ENCODE measurements around the gene ABCF3.

ABCF3 gene

GRCh38 chr3:184228376-184229137 is 42.6 kb downstream of the ABCF3 start:
- no peak for TF ChIP-seq ZNF274 (IDR thresholded peaks at IDR 0.05; ENCODE audit: low read depth, low read length)
- H3K4me3 ChIP-seq (ENCODE audit: low read length): no peak overlapping the region

GRCh38 chr3:184229394-184230080 is 43.5 kb downstream of the ABCF3 start, which contains the start of gene VWA5B2:
Gene VWA5B2, plus strand, starts transcription at chr3:184229585. Its CDS starts 944 bp downstream, at chr3:184230529.
- TF ChIP-seq ZNF274 (IDR thresholded peaks at IDR 0.05; ENCODE audit: low read depth, low read length): no peak
- H3K4me3 ChIP-seq (ENCODE audit: low read length): peak within 1 kb of the TSS; percentile 41; the same call in 1 of the 2 replicates

- TF ChIP-seq ZNF274 (IDR thresholded peaks at IDR 0.05; ENCODE audit: low read depth, low read length): no peak
- H3K4me3 ChIP-seq (ENCODE audit: low read length): peak overlapping the region; percentile 41; the same call in 1 of the 2 replicates
Measured at GRCh38 chr3:184230081-184230602, 44.1 kb downstream of the ABCF3 start.

- peak overlapping the region; percentile 10; the same call in 1 of the 2 replicates for H3K4me3 ChIP-seq (ENCODE audit: low read length)
- TF ChIP-seq ZNF274 (IDR thresholded peaks at IDR 0.05; ENCODE audit: low read depth, low read length): no peak
Measured at GRCh38 chr3:184230603-184231528, 44.9 kb downstream of the ABCF3 start.

- no peak overlapping the region for H3K4me3 ChIP-seq (ENCODE audit: low read length)
- TF ChIP-seq ZNF274 (IDR thresholded peaks at IDR 0.05; ENCODE audit: low read depth, low read length): no peak
Measured at GRCh38 chr3:184231671-184232070, 45.7 kb downstream of the ABCF3 start.

- H3K4me3 ChIP-seq (ENCODE audit: low read length): no peak overlapping the region
- no peak for TF ChIP-seq ZNF274 (IDR thresholded peaks at IDR 0.05; ENCODE audit: low read depth, low read length)
Measured at GRCh38 chr3:184233127-184233843, 47.3 kb downstream of the ABCF3 start.

GRCh38 chr3:184234224-184234623 is 48.2 kb downstream of the ABCF3 start:
- H3K4me3 ChIP-seq (ENCODE audit: low read length): no peak overlapping the region
- no peak for TF ChIP-seq ZNF274 (IDR thresholded peaks at IDR 0.05; ENCODE audit: low read depth, low read length)

GRCh38 chr3:184234671-184235380 is 48.8 kb downstream of the ABCF3 start:
- TF ChIP-seq ZNF274 (IDR thresholded peaks at IDR 0.05; ENCODE audit: low read depth, low read length): no peak
- no peak overlapping the region for H3K4me3 ChIP-seq (ENCODE audit: low read length)

GRCh38 chr3:184235381-184236032 is 49.5 kb downstream of the ABCF3 start:
- no peak for TF ChIP-seq ZNF274 (IDR thresholded peaks at IDR 0.05; ENCODE audit: low read depth, low read length)
- no peak overlapping the region for H3K4me3 ChIP-seq (ENCODE audit: low read length)

- H3K4me3 ChIP-seq (ENCODE audit: low read length): no peak overlapping the region
- TF ChIP-seq ZNF274 (IDR thresholded peaks at IDR 0.05; ENCODE audit: low read depth, low read length): no peak
Measured at GRCh38 chr3:184236033-184236410, 50.0 kb downstream of the ABCF3 start.

GRCh38 chr3:184236636-184237035 is 50.6 kb downstream of the ABCF3 start:
- no peak for TF ChIP-seq ZNF274 (IDR thresholded peaks at IDR 0.05; ENCODE audit: low read depth, low read length)
- H3K4me3 ChIP-seq (ENCODE audit: low read length): no peak overlapping the region

GRCh38 chr3:184237211-184237610 is 51.2 kb downstream of the ABCF3 start:
- H3K4me3 ChIP-seq (ENCODE audit: low read length): no peak overlapping the region
- TF ChIP-seq ZNF274 (IDR thresholded peaks at IDR 0.05; ENCODE audit: low read depth, low read length): no peak
